HG03442 (cell line): ENCODE data around the gene CPZ.
"Not testable (repeated sequence)": the region's sequence is repeated elsewhere in the genome, so short reads cannot be mapped to it uniquely, and the experiment has no call there.

Experiments used
- ATAC-seq: cut with Tn5 transposase; IDR thresholded peaks from one replicate; pipeline ENCODE4 v1.9.1; 2021; ENCODE audit warnings: mild to moderate bottlenecking, moderate library complexity; ENCODE audit not compliant: unreplicated experiment

CPZ gene

DNA sequence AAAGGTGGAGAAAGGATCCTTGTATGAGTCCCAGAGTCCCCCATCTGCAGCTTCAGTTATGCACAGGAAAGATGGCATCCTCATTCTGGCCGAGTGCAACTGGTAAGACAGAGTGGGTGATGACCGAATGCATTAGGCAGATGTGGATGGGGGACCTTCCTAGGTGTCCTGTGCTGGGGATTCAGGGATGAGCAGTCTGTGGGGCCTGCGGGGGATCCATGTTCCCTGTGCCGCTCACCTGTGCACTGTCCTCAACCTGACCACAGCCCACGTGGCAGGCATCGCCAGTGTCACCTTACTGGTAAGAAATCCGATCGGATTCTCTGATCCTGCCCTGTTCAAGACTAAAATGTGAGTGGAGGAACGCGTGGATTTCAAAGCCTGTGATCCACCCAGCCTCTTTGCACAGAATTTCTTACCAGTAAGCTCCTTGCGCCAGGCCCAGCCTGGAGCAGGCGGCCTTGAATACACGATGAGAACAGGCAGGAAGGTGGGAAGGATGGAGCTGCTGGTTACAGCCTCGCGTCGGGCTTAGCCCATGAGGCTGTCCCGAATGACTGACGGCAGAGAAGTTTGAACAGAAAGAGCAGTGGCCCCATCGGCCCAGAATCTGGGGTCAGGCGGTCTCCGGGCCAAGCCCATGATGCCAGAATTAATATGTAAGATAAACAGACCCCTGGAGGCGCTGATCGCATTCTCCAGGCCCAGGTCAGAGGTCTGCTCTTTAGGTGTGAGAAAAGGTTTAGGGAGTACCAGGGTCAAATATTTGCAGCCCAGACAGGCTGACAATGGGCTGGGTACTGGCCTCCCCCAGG, 56.5 kb downstream of the CPZ start:
- ATAC-seq = no peak

DNA sequence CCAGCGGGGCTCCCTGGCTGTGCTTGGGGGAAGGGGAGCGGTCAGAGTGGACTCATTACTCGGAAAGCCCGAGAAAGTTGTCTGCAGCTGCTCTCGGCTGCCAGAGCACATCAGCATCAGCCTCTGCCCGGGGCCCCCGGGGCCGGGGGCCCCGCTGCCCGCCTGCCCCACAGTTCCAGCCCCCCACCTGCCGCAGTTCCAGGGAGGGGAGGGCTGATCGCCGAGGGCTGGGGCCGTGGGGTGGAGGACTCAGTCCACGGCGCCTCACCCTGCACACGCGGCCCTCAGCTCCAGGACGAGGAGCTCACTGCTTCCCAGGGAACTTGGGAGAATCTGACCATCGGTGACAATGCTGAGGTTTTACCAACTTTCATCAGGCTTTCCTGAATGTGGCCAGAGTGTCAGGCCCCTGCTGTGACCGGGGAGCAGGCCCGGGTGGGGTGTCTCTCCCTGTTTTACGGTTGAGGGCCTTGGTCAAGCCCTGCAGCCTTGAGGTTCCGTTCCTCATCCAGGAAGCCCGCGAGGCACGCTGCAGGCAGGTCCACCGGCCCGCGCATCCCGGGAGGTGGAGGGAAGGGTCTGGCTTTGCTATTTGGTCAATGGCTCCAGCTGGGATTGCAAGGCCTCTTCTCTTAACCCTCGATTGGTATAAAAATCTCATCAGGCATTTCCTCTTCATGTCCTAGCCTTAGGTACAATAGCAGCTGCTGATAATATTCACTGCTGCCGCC, 57.2 kb downstream of the CPZ start:
- no peak for ATAC-seq

DNA sequence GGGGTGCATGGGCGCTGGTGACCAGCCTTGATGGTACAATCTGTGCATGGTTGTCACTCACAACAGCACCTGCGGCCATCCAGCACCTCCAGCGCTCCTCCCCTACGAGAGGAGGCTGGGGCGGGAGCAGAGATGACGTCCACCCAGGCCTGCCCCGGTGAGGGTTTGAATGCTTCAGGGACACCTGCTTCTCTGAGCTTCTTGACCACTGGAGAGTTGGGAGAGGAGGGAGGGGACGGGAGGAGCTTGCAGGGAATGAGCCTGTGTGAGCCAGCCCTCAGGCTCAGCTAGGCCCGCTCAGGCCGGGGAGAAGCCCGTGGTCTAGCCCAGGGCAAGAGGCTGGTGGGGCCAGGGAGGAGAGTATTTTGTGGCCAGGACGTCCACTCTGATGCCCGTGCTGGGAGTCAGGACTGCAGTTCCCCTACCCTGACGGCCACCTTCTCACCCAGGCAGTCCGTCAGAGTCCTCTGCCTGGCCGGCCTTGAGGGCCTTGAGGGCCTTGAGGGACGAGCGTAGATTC, 59.2 kb downstream of the CPZ start:
- no peak for ATAC-seq

DNA sequence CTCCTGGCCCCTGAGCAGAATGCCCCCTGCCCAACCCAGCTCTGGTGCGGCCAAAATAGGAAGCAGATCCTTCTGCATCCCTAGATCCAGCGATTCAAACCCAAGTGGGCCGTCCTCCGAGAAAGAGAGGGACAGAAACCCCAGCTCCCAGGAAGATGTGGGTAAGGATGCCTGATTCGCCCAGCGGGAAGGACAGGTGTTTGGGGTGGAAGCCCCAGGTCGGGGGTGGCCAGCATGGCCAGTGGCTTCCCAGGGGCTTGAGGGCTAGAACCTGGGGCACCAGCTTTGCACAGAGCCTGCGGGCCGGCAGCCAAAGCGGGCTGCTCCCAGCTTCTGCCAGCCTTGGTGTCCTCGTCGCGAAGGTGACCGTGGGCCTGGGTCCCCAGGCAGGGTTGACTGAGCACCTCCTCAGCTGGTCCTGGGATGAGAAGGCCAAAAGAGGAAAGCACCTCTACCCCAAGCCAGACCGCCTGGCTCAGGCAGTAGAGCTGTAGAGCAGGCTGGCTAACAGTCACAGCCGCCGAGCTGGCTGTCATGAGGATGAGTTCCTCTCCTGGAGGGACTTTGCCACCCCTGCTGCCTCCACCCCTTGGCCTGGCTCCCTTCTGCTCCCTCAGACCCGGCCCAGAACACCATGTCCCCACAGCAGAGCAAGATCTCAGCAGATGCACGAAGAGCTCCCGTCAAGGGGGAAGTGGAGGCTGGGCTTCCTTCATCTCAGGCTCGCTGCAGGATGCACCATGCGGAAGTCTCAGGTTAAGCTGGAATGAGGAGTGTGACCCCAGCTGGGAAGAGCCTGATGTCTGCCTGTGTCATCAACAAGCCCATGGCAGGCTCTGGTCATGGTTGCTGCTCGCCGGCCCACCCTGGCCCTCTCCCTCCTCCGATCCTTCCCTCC, 59.9 kb downstream of the CPZ start:
- ATAC-seq = no peak

DNA sequence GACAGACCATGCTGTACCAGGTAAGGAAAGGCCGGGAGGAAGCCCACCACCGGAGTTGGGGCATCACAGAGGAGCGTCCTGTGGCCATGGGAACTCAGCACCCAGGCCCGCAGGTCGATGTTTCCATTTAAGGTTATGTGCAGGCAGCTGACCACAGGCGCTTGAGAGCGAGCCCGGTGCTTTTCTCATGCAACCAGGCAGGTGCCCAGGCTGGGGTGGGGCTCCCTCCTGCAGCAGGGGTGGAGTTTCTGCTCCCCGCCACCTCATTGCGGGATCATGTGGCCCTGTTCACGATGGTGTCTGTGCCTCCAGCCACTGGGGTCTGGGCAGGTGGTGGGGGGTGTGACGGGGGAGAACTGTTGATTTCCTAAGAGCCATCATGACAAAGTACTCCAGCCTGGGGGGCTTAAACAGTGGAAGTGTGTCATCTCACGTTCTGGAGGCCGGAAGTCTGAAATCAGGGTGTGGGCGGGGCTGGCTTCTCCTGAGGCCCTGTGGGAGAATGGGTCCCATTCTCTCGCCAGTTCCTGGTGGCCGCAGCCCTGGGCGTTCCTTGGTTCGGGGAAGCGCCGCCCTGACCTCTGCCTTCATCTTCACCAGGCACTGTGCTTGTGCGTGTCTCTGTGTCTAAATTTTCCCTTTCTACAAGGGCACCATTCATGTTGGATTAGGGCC, 60.9 kb downstream of the CPZ start:
- no peak for ATAC-seq

DNA sequence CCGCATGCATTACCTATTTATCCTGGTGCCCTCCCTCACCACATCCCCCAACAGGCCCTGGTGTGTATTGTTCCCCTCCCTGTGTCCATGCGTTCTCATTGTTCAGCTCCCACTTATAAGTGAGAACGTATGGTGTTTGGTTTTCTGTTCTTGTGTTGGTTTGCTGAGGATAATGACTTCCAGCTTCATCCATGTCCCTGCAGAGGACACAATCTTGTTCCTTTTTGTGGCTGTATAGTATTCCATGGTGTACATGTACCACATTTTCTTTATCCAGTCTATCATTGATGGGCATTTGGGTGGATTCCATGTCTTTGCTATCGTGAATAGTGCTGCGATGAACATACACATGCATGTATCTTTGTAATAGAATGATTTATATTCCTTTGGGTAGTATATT, 61.6 kb downstream of the CPZ start:
- not testable (repeated sequence) for ATAC-seq

DNA sequence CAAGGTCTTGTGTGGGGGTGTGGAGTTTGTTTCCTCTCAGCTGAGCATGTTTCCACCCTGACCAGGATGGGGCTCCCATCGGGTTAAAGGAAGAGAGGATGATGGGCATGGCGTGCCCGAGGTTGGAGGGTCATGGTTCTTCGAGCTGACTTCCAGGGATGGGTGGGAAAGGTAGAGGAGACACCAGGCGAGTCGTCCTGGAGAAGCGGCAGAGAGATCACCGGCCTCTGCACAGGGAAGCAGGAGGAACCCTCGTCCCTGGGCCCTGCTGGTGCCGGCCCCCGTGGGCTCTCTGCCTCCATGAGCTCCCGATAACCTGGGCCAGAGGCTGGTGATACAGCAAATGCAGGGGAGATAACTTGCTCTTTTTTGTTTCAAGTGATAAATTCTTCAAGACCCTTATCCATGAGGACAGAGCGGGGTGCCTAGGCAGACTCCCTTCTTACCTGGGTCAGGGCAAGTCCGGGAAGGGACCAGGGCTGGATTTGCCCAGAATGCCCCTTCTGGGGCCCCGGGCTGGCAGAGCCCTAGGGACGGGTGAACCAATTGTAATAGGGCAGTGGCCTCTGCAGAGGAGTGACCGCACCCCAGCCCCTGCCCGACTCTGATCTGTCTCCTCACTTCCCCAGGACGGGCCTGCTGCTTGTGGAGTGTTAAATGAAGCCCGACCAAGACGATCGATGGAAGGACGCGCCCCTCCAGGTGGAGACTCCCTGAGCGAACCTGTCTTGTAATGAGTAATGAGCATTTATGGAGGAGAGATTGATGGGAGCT, 63.0 kb downstream of the CPZ start:
- ATAC-seq = no peak

DNA sequence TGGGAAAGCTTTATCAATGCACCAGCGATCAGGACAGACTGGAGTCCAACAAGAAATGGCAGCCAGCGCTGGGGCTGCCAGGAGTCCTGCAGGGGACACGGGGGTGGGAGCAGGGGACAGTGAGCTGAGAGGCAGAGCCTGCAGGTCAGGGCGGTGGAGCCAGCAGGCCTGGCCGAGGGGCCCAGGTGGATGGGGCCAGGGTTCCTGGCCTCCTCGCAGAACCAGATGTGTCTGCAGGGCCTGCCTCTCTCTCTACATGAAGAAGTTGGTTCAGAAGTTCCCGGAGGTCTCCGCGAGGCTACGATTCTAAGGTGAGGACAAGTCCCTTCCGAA, 63.6 kb downstream of the CPZ start:
- no peak for ATAC-seq

DNA sequence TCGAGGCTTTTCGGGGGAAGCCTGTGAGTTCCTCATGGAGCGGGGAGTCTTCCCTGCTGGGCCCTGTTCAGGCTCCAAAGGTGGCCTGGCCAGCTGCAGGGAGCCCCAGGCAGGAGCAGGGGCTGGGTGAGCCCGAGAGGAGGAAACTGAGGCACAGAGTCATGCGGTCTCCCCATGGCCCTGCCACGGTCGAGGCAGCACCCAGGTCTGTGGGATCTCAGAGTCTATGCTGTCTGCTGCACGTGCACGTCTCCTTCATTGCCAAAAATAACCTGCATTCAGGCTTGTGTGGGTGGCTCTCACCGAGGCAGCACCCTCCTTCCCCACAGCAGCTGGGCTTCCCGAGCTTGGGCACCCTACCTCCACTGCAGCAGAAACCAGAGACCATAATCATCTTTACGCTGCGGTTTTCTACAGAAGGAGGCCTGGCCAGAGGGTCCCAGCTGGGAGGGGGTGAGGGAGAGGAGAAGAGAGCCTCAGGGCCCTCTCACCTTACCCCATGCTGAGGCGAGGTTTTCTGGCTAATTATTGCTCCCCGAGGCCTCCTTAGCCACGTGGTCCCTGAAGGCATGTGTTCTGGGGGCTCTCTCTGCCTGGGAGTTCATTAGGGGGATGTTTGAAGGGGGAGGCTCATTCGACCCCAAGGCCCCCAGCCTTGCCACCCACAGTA, 64.3 kb downstream of the CPZ start:
- ATAC-seq = no peak

DNA sequence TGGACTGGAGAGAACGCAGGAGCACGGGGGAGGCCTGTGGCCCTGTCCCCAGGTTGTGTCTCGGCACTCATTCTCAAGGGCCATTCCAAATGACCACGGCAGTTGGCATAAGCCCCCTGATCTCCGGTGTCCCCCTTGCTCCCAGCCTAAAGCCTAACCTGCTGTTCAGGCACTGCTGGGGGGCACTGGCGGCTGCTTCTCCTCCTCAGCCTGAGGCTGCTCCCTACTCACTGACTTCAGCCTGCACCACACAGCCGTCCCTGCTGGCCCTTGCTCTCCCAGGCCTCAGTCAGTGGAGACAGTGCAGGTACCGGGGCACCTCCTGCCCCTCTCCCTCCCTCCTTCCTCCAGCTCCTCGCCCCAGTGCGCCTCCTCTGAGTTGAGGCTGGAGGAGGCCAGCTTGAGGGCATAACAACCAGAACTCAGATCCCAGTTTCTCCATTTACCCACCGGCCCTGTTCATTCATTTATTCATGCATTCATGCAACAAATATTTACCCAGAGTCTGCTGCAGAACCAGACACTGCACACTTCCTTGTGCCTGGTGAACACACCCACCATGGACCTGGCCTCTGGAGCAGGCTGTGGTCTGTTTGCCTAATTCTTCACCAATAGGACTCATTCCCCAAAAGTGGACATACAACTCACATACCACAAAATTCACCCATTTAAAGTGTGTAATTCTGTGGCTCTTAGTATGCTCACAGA, 65.0 kb downstream of the CPZ start:
- ATAC-seq = no peak

DNA sequence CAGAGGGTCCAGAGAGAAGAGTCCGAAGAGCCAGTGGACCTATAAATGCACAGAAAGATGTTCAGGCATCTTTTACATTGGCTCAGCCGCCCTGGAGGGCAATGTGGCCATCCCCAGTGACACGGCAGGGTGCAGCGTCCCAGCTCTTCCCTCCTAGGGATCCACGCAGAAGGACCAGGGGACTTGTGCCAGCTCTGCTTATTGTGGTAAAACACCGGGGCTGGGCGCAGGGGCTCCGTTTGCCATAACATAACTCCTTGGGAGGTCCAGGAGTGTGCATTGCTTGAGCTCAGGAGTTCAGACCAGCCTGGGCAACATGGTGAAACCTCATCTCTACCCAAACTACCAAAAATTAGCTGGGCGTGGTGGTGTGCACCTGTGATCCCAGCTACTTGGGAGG, 70.2 kb downstream of the CPZ start:
- no peak for ATAC-seq

DNA sequence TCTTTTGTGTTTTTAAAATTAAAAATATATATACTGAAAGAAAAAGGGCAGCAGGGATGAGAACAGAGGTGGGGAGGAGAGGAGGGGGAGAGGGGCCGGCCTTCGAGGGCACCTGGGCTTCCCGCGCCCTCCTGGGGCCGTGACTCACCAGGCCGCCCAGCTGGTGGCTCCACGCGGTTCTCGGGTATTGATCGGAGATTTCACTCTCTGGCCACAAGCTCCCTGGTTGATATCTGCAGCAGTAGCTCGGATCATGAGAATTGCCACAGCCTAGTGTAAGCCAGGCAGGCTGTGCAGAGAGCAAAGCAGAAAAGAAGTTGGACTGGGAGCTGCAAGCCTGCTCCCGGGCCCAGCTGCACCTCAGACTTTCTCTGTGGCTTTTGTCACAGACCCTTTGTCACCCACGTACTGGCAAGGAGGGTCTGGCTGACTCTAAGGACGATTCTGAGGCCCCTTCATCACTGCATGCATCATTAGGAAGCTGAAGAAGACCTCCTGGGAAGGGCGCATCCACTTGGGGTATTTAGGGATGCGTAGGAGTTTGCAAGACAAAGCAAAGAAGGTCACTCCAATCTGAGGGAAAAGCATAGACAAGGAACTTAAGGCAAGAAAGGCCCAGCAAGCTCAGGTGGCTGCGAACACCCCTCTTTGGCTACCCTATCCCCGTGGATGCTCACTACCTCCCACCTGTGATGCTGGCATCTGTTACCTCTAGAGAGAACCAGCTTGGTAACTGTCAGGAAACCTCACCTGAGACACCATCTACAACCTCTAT, 71.7 kb downstream of the CPZ start:
- ATAC-seq = no peak

DNA sequence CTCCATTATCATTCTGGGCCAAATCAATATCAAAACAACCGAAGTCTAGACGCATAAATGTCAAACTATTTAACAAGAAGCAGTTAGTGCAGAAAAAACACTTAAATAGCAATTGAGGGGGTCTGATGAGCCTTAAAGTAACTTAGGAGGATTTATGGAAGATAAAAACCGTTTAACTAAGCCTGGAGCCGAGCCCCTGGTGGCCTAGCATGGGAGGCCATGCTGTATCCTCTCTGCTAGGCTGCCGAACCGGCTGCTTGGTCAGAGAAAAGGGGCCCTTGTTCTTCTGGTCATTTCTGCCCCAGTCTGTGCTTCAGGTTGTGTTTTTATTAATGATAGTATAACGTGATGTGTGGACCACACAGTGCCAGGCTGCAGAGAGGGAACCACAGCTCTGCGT, 72.4 kb downstream of the CPZ start:
- ATAC-seq = no peak

DNA sequence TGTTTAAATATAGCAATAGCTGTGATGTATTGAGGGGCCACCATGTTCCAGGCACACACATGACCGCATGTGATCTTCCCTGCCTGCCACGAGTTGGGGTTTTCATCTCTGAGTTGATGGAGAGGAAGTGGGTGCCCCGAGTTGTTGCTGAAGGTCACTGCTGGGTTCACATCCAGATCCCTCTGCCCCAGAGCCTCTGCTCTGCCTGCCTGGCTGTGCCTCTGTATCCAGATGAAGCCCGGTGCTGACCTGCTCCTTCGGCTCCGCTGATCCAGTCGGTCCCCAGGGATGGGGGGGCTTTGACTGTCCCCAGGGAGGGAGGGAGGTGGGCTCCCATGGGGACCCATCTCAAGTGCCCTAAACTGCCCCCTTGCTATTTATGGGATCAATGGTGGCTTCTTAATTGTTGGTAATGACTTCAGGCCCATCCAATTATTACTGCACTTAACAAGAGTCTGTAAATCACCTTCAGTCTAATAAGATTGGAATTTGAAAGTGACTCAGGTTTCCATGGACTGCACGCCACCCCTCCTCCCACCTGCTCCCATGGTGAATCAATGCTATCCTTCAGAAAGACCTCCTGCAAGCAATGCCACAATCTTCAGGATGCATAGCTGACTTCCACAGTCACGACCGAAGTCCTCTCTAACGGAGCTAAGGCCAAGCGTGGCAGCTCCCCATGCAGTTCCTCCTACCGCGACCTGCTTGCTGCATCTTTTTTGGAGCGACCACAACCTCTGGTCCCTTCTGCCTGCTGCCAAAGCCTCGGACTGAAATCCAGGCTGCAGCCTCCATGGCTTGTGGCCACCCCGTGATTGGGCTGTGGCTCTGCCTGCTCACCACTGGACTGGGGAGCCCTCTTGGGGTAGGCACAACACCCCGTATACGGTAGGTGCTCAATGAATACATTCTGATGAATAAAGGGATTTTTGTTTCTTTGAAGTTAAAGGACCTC, 73.1 kb downstream of the CPZ start:
- no peak for ATAC-seq

DNA sequence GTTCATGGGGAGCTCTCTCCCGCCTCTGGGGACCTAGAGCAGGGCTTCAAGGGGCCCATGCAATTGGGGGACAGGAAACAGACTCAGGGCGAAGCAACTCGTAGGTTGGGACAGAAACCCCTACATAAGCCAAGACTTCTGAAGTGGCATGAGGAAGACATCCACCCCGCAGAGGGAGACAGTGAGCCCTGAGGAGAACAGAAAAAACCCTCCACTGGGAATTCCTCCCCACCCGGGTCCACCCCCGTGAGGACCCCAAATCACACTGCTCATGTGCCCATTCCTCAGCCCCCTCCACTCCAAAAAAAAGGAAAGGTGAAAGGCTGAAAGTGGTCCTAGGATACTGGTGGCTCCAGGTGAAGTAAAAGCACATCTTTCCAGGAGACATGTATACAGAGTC, 74.0 kb downstream of the CPZ start:
- ATAC-seq = no peak
